ENCODE data around the gene MYO1H. TPM values are rescaled to one million over a fixed set of nuclear protein-coding genes. Genes with fewer than 3 reads are reported as not detected.

The MYO1H gene
- total and polyA plus RNA-seq, 2 of the 8 experiments (the other 6 are each of a cell fraction or from before 2014, with no cell fraction given), result 0.03 TPM; not detected in 1

- no peaks in the 10 kb centered on the region for H3K23me2 ChIP-seq (ENCODE audit: low read depth, low read length)
- no peak overlapping the region for H3K14ac ChIP-seq (ENCODE audit: insufficient read length)
- H2BK120ac ChIP-seq (replicated peaks; ENCODE audit: low read depth, low read length), result no peak overlapping the region
- H3K18ac ChIP-seq (ENCODE audit: extremely low read depth, low read length), result no peak overlapping the region
- H3K27ac ChIP-seq (ENCODE audit: low read depth, low read length), result no peak overlapping the region
- no peak overlapping the region for H4K8ac ChIP-seq (ENCODE audit: extremely low read depth, insufficient read depth, low read length)
- no peak overlapping the region for H4K5ac ChIP-seq (ENCODE audit: insufficient read length, low read depth, low read length)
- DNase-seq (ENCODE audit: low read depth in 1 of 2, low spot score in 2 of 2), result no peak
- H3K9me3 ChIP-seq (ENCODE audit: insufficient read depth in 2 of 2, low read depth in 1 of 2, low read length in 1 of 2), result peaks cover 0 to 2% of the 10 kb centered on the region in 2 experiments; a peak in 1 of 4 replicates
- H3K79me1 ChIP-seq (ENCODE audit: low read depth, low read length), result no peaks in the 10 kb centered on the region
- H3K27me3 ChIP-seq (replicated peaks in 1 of 4; ENCODE audit: control insufficient read depth in 3 of 4, extremely low read depth in 1 of 4, insufficient read depth in 3 of 4, low read length in 3 of 4), result no peaks in the 10 kb centered on the region
- no peak overlapping the region for H2BK15ac ChIP-seq (ENCODE audit: low read length)
- no peaks in the 10 kb centered on the region for H4K20me1 ChIP-seq (replicated peaks in 1 of 2; ENCODE audit: control insufficient read depth in 1 of 2, insufficient read depth in 2 of 2, low read length in 2 of 2)
- H3K9ac ChIP-seq (replicated peaks in 1 of 4; ENCODE audit: extremely low read depth in 1 of 4, low read depth in 3 of 4, low read length in 3 of 4), result no peak overlapping the region
- H3K4me3 ChIP-seq (ENCODE audit: extremely low read depth in 1 of 4, insufficient read depth in 2 of 4, low read depth in 3 of 4, low read length in 4 of 4), result no peak overlapping the region
- ChIA-PET CTCF (ENCODE audit: partially characterized antibody) (interaction anchor here (0.7 to 2.7 kb wide), 3 partner anchors 12 to 117 kb away, joined by 3 to 26 read pairs (median 3); no protein-coding TSS in a partner anchor), POLR2A (ENCODE audit: partially characterized antibody) (interaction anchor here (1.7 kb wide), 1 partner anchor 37 kb away, joined by 6 read pairs; no protein-coding TSS in a partner anchor)
- no peak overlapping the region for H3K4ac ChIP-seq (replicated peaks; ENCODE audit: insufficient read length, low read depth, low read length)
- 88% methylated on average over 8 of the region's 8 CpGs; no CpG with 5 or more reads in 1 of the 2 experiments for WGBS, 2 experiments (ENCODE audit: extremely low coverage in 1 of 2, insufficient coverage in 1 of 2, insufficient read length in 1 of 2, insufficient replicate concordance in 2 of 2, low coverage in 1 of 2, low lambda C conversion rate in 2 of 2, missing lambda C conversion rate in 1 of 2)
- H2BK20ac ChIP-seq (ENCODE audit: low read length), result no peak overlapping the region
- H2AK5ac ChIP-seq (ENCODE audit: low read depth, low read length), result 0 out of 2 replicates have a peak overlapping the region, but pooled peaks have one; percentile 24
- no peak for FAIRE-seq
- no peak overlapping the region for H4K91ac ChIP-seq (replicated peaks; ENCODE audit: insufficient read length, low read length)
- H2BK12ac ChIP-seq (ENCODE audit: low read depth, low read length), result no peak overlapping the region
- no peak overlapping the region for H3K56ac ChIP-seq (replicated peaks; ENCODE audit: insufficient read length, low read depth, low read length)
- no peak overlapping the region for H2BK5ac ChIP-seq (ENCODE audit: low read depth, low read length)
- no peaks in the 10 kb centered on the region for H3K4me1 ChIP-seq (replicated peaks in 1 of 4; ENCODE audit: control insufficient read depth in 3 of 4, insufficient read depth in 4 of 4, low read length in 3 of 4)
- H3K23ac ChIP-seq (ENCODE audit: insufficient read length), result no peak overlapping the region
- H3K79me2 ChIP-seq (ENCODE audit: control insufficient read depth in 1 of 2, insufficient read depth in 2 of 2, low read length in 2 of 2), result no peaks in the 10 kb centered on the region
- no peaks in the 10 kb centered on the region for H3K36me3 ChIP-seq (ENCODE audit: control insufficient read depth in 2 of 4, insufficient read depth in 4 of 4, low read length in 3 of 4)
- no peak for TF ChIP-seq ASH2L (IDR thresholded peaks at IDR 0.05; ENCODE audit: low read length)
- TF ChIP-seq YY1 (IDR thresholded peaks at IDR 0.05; ENCODE audit: low read depth, low read length), result no peak
- TF ChIP-seq CHD2 (IDR thresholded peaks at IDR 0.05; ENCODE audit: low read length), result no peak
- no peak for TF ChIP-seq CBX5 (IDR thresholded peaks at IDR 0.05; ENCODE audit: low read depth, low read length)
- no peak for TF ChIP-seq SIN3A (conservative IDR thresholded peaks at IDR 0.05 in 1 of 2, IDR thresholded peaks at IDR 0.05 in 1 of 2; ENCODE audit: low read depth in 1 of 2, low read length in 2 of 2)
- TF ChIP-seq E2F6 (IDR thresholded peaks at IDR 0.05), result no peak
- no peak for TF ChIP-seq CEBPB (IDR thresholded peaks at IDR 0.05; ENCODE audit: low read depth, low read length)
- no peak overlapping the region for H3K4me2 ChIP-seq (ENCODE audit: insufficient read depth in 1 of 2, low read depth in 2 of 2, low read length in 2 of 2)
- no peak overlapping the region for H2AFZ ChIP-seq (ENCODE audit: low read length)
Measured at GRCh38 chr12:109421355-109422087, 73.8 kb downstream of the MYO1H start.
